Stimulated activated effector memory CD8-positive, alpha-beta T cell treated with anti-CD3 and anti-CD28 coated beads, Interleukin-12 subunit alpha, Interleukin-12 subunit beta, amount 100 ng/mL, for 72 hours (primary cell): ENCODE measurements around the gene SUMO2.
"Not testable (repeated sequence)": the region's sequence is repeated elsewhere in the genome, so short reads cannot be mapped to it uniquely, and the experiment has no call there.

Experiments
- ATAC-seq: fragments of 150-1000 bp; cut with Tn5 transposase; 2 replicates; pipeline ENCODE4 v1.10.0; 2021
- DNase-seq, 2 donors: peaks; one replicate each; pipeline ENCODE4 v3.0.0; 2021 to 2022; ENCODE audit warnings: low spot score in 2 of 2
- H3K27ac Mint-ChIP-seq: one replicate; pipeline ENCODE4 v1.8.0; 2022; ENCODE audit warnings: mild to moderate bottlenecking, mixed read lengths
- H3K36me3 Mint-ChIP-seq: one replicate; pipeline ENCODE4 v1.8.0; 2022; ENCODE audit warnings: mild to moderate bottlenecking, mixed read lengths
- H3K4me1 Mint-ChIP-seq: one replicate; pipeline ENCODE4 v1.8.0; 2022; ENCODE audit warnings: mixed read lengths
- H3K4me3 Mint-ChIP-seq: one replicate; pipeline ENCODE4 v1.8.0; 2022; ENCODE audit warnings: mild to moderate bottlenecking, mixed read lengths
- H3K9me3 Mint-ChIP-seq: one replicate; pipeline ENCODE4 v1.8.0; 2022; ENCODE audit warnings: mixed read lengths

The SUMO2 gene

GRCh38 chr17:75160211-75160610 lies 22.5 kb downstream of the SUMO2 start:
- Mint-ChIP-seq H3K36me3 (peaks cover 31% of the 10 kb centered on the region), H3K27ac (peak overlapping the region; percentile 67), H3K9me3 (no peaks in the 10 kb centered on the region), H3K4me1 (peaks cover 4% of the 10 kb centered on the region), H3K4me3 (no peak overlapping the region)
- no peak for ATAC-seq
- no peak for DNase-seq

- H3K27ac Mint-ChIP-seq: peak overlapping the region; percentile 67
- no peak for ATAC-seq
- peaks cover 12% of the 10 kb centered on the region for H3K4me1 Mint-ChIP-seq
- H3K4me3 Mint-ChIP-seq: no peak overlapping the region
- H3K9me3 Mint-ChIP-seq: no peaks in the 10 kb centered on the region
- DNase-seq: no peak
- H3K36me3 Mint-ChIP-seq: peaks cover 26% of the 10 kb centered on the region
Observed at GRCh38 chr17:75159196-75160031, 23.3 kb downstream of the SUMO2 start.

- Mint-ChIP-seq H3K36me3 (peaks cover 26% of the 10 kb centered on the region), H3K4me1 (peaks cover 18% of the 10 kb centered on the region)
- not testable (repeated sequence) for DNase-seq, H3K9me3 Mint-ChIP-seq, H3K4me3 Mint-ChIP-seq, ATAC-seq, H3K27ac Mint-ChIP-seq
Observed at GRCh38 chr17:75158480-75158879, 24.3 kb downstream of the SUMO2 start.

- Mint-ChIP-seq H3K9me3 (no peaks in the 10 kb centered on the region), H3K27ac (no peak overlapping the region), H3K36me3 (peaks cover 55% of the 10 kb centered on the region), H3K4me1 (peaks cover 37% of the 10 kb centered on the region), H3K4me3 (peak overlapping the region; percentile 94)
- ATAC-seq (no peak), DNase-seq (no peak)
Observed at GRCh38 chr17:75155191-75155601, 27.6 kb downstream of the SUMO2 start.

- ATAC-seq (peak; percentile 97), DNase-seq (peak; percentile 84 to 97)
- Mint-ChIP-seq H3K4me1 (peaks cover 42% of the 10 kb centered on the region), H3K36me3 (peaks cover 55% of the 10 kb centered on the region), H3K27ac (peak within 1 kb of the TSS; percentile 96), H3K4me3 (peak within 1 kb of the TSS; percentile 94), H3K9me3 (no peaks in the 10 kb centered on the region)
Observed at GRCh38 chr17:75154195-75155106, 28.3 kb downstream of the SUMO2 start, which contains the start of gene JPT1. Gene JPT1 (minus strand): TSS chr17:75154512. CDS start chr17:75154397, 115 bp downstream.

- peak overlapping the region; percentile 96 for H3K27ac Mint-ChIP-seq
Observed at GRCh38 chr17:75153780-75154194, 29.0 kb downstream of the SUMO2 start.

GRCh38 chr17:75152922-75153779 lies 29.6 kb downstream of the SUMO2 start:
- H3K36me3 Mint-ChIP-seq: peaks cover 64% of the 10 kb centered on the region
- DNase-seq (peak in 1 of 2 donors; percentile 67), ATAC-seq (no peak)
- H3K9me3 Mint-ChIP-seq: no peaks in the 10 kb centered on the region
- H3K27ac Mint-ChIP-seq: peak overlapping the region; percentile 96
- peaks cover 50% of the 10 kb centered on the region for H3K4me1 Mint-ChIP-seq
- H3K4me3 Mint-ChIP-seq: peak overlapping the region; percentile 94

More at GRCh38 chr17:75153780-75154194, 29.0 kb downstream of the SUMO2 start:
- H3K36me3 Mint-ChIP-seq: peaks cover 57% of the 10 kb centered on the region
- peak in 1 of 2 donors; percentile 76 for DNase-seq
- H3K9me3 Mint-ChIP-seq: no peaks in the 10 kb centered on the region
- peak overlapping the region; percentile 94 for H3K4me3 Mint-ChIP-seq
- ATAC-seq: peak; percentile 19
- H3K4me1 Mint-ChIP-seq: peaks cover 44% of the 10 kb centered on the region

- Mint-ChIP-seq H3K4me3 (peak overlapping the region; percentile 94), H3K36me3 (peaks cover 70% of the 10 kb centered on the region), H3K9me3 (no peaks in the 10 kb centered on the region), H3K4me1 (peaks cover 50% of the 10 kb centered on the region), H3K27ac (peak overlapping the region; percentile 96)
- no peak for DNase-seq
- no peak for ATAC-seq
Observed at GRCh38 chr17:75152523-75152921, 30.2 kb downstream of the SUMO2 start.

GRCh38 chr17:75151930-75152329 lies 30.8 kb downstream of the SUMO2 start:
- Mint-ChIP-seq H3K4me3 (peak overlapping the region; percentile 94), H3K27ac (peak overlapping the region; percentile 96), H3K9me3 (no peaks in the 10 kb centered on the region), H3K36me3 (peaks cover 76% of the 10 kb centered on the region), H3K4me1 (peaks cover 50% of the 10 kb centered on the region)
- DNase-seq: no peak
- ATAC-seq: no peak

GRCh38 chr17:75147878-75148546 lies 34.7 kb downstream of the SUMO2 start:
- no peak for ATAC-seq
- H3K36me3 Mint-ChIP-seq: peaks cover 97% of the 10 kb centered on the region

GRCh38 chr17:75146592-75146991 lies 36.2 kb downstream of the SUMO2 start:
- ATAC-seq (no peak), DNase-seq (no peak)
- Mint-ChIP-seq H3K4me1 (peaks cover 15% of the 10 kb centered on the region), H3K9me3 (no peaks in the 10 kb centered on the region), H3K36me3 (peaks cover 97% of the 10 kb centered on the region), H3K27ac (peak overlapping the region; percentile 4), H3K4me3 (no peak overlapping the region)

More at GRCh38 chr17:75147878-75148546, 34.7 kb downstream of the SUMO2 start:
- no peak for DNase-seq
- peaks cover 27% of the 10 kb centered on the region for H3K4me1 Mint-ChIP-seq
- no peaks in the 10 kb centered on the region for H3K9me3 Mint-ChIP-seq
- peak overlapping the region; percentile 50 for H3K27ac Mint-ChIP-seq
- H3K4me3 Mint-ChIP-seq: no peak overlapping the region

- H3K36me3 Mint-ChIP-seq: peaks cover 97% of the 10 kb centered on the region
- H3K4me3 Mint-ChIP-seq: no peak overlapping the region
- no peak overlapping the region for H3K27ac Mint-ChIP-seq
Observed at GRCh38 chr17:75144816-75145512, 37.8 kb downstream of the SUMO2 start.

GRCh38 chr17:75142236-75142971 lies 40.4 kb downstream of the SUMO2 start:
- Mint-ChIP-seq H3K36me3 (peaks cover 97% of the 10 kb centered on the region), H3K9me3 (no peaks in the 10 kb centered on the region), H3K27ac (peak overlapping the region; percentile 72), H3K4me3 (no peak overlapping the region), H3K4me1 (peaks cover 10% of the 10 kb centered on the region)
- ATAC-seq (no peak), DNase-seq (no peak)

More at GRCh38 chr17:75144816-75145512, 37.8 kb downstream of the SUMO2 start:
- H3K9me3 Mint-ChIP-seq: no peaks in the 10 kb centered on the region
- DNase-seq (no peak), ATAC-seq (no peak)
- H3K4me1 Mint-ChIP-seq: peaks cover 22% of the 10 kb centered on the region
